CD14-positive monocyte (primary cell): ENCODE measurements around the gene ECM2. TPM values are rescaled to one million over a fixed set of nuclear protein-coding genes. Genes with fewer than 3 reads are reported as not detected.

ENCODE experiments used
- DNase-seq, 3 donors: peaks; one replicate each; pipeline ENCODE4 v3.0.0-alpha.2; 2011 to 2022
- H2AFZ ChIP-seq: 2 replicates; pipeline ENCODE4 v1.6.0; 2012; ENCODE audit warnings: mild to moderate bottlenecking, low read depth, low read length, inconsistent platforms; ENCODE audit not compliant: insufficient read depth, poor library complexity, severe bottlenecking
- H3K27ac ChIP-seq, 2 donors: 1 replicate in 1 of 2; 2 replicates in 1 of 2; pipeline ENCODE4 v1.5.1; 2012 to 2013; ENCODE audit warnings: low read length in 2 of 2, control low read depth in 1 of 2, inconsistent platforms in 1 of 2, low read depth in 1 of 2, mild to moderate bottlenecking in 1 of 2
- H3K27me3 ChIP-seq, 2 donors: one replicate each; pipeline versions ENCODE4 v1.6.0 to v1.6.1; 2011 to 2013; ENCODE audit warnings: low read length in 2 of 2; ENCODE audit not compliant: control insufficient read depth in 2 of 2, insufficient read depth in 2 of 2
- H3K36me3 ChIP-seq, 2 donors: replicated peaks in 1 of 2; 1 replicate in 1 of 2; 2 replicates in 1 of 2; pipeline versions ENCODE4 v1.5.1 to v1.6.1; 2012 to 2013; ENCODE audit warnings: low read length in 2 of 2, control low read depth in 1 of 2, inconsistent platforms in 1 of 2, mild to moderate bottlenecking in 1 of 2; ENCODE audit not compliant: insufficient read depth in 2 of 2, control insufficient read depth in 1 of 2
- H3K4me1 ChIP-seq, 2 donors: 1 replicate in 1 of 2; 2 replicates in 1 of 2; pipeline versions ENCODE4 v1.5.1 to v1.6.1; 2012 to 2013; ENCODE audit warnings: low read length in 2 of 2, control low read depth in 1 of 2, inconsistent platforms in 1 of 2, mild to moderate bottlenecking in 1 of 2, moderate library complexity in 1 of 2; ENCODE audit not compliant: insufficient read depth in 2 of 2, control insufficient read depth in 1 of 2
- H3K4me2 ChIP-seq: replicated peaks from 2 replicates; pipeline ENCODE3; 2012; ENCODE audit warnings: low read length, moderate library complexity, mild to moderate bottlenecking; ENCODE audit not compliant: poor library complexity, severe bottlenecking; ENCODE audit errors: extremely low read depth
- H3K4me3 ChIP-seq, 3 experiments: fragments of 200-600 bp in 1 of 3; sonication (generic) in 1 of 3; replicated peaks in 1 of 3; 1 replicate in 2 of 3; 2 replicates in 1 of 3; pipeline ENCODE4 v1.5.1; 2011 to 2013; ENCODE audit warnings: low read length in 3 of 3, mild to moderate bottlenecking in 3 of 3, control low read depth in 2 of 3, low read depth in 2 of 3, inconsistent platforms in 1 of 3, moderate library complexity in 1 of 3
- H3K79me2 ChIP-seq: 2 replicates; pipeline ENCODE4 v1.6.0; 2012; ENCODE audit warnings: mild to moderate bottlenecking, control low read depth, inconsistent platforms, low read length, moderate library complexity; ENCODE audit not compliant: insufficient read depth
- H3K9ac ChIP-seq: 2 replicates; pipeline ENCODE4 v1.6.0; 2017; ENCODE audit warnings: low read length, mild to moderate bottlenecking; ENCODE audit not compliant: insufficient read depth, poor library complexity, severe bottlenecking
- H3K9me3 ChIP-seq, 2 donors: replicated peaks in 1 of 2; 1 replicate in 1 of 2; 2 replicates in 1 of 2; pipeline versions ENCODE4 v1.5.1 to v1.6.1; 2012 to 2013; ENCODE audit warnings: low read length in 2 of 2, control low read depth in 1 of 2; ENCODE audit not compliant: control insufficient read depth in 1 of 2, insufficient read depth in 1 of 2
- H4K20me1 ChIP-seq: 2 replicates; pipeline ENCODE4 v1.6.0; 2012; ENCODE audit warnings: mild to moderate bottlenecking, low read length, control low read depth, moderate library complexity; ENCODE audit not compliant: insufficient read depth
- H3K27ac Mint-ChIP-seq, 7 donors: one replicate each; pipeline ENCODE4 v1.8.0; 2020; ENCODE audit warnings: mild to moderate bottlenecking in 7 of 7, mixed read lengths in 7 of 7, moderate library complexity in 6 of 7, inconsistent platforms in 2 of 7
- H3K27me3 Mint-ChIP-seq, 3 donors: one replicate each; pipeline ENCODE4 v1.8.0; 2021 to 2022; ENCODE audit warnings: low read depth in 3 of 3, mild to moderate bottlenecking in 3 of 3, mixed read lengths in 3 of 3, moderate library complexity in 3 of 3, inconsistent platforms in 1 of 3
- H3K36me3 Mint-ChIP-seq, 2 donors: one replicate each; pipeline ENCODE4 v1.8.0; 2020; ENCODE audit warnings: mixed read lengths in 2 of 2, inconsistent platforms in 1 of 2, mild to moderate bottlenecking in 1 of 2
- H3K4me1 Mint-ChIP-seq: one replicate; pipeline ENCODE4 v1.8.0; 2020; ENCODE audit warnings: mild to moderate bottlenecking, mixed read lengths
- H3K4me3 Mint-ChIP-seq, 2 donors: one replicate each; pipeline ENCODE4 v1.8.0; 2020; ENCODE audit warnings: mild to moderate bottlenecking in 2 of 2, mixed read lengths in 2 of 2, moderate library complexity in 1 of 2
- H3K9me3 Mint-ChIP-seq, 7 donors: one replicate each; pipeline ENCODE4 v1.8.0; 2020 to 2022; ENCODE audit warnings: mixed read lengths in 7 of 7, mild to moderate bottlenecking in 6 of 7, moderate library complexity in 6 of 7, inconsistent platforms in 2 of 7
- WGBS: methylation state at CpG from one replicate; pipeline ENCODE4 v1.1.5; 2013; ENCODE audit warnings: missing lambda C conversion rate; ENCODE audit not compliant: insufficient coverage; 5-methylcytosine and 5-hydroxymethylcytosine counted together
- intact Hi-C, 2 donors: fragments of 100-400 bp; cut with micrococcal nuclease; formaldehyde crosslinking; loops; one replicate each; pipeline versions ENCODE4 v1.15.0 to v1.15.1; 2023
- polyA plus RNA-seq, 3 donors: library from polyadenylated mRNA; depleted of rRNA in 1 of 3; unstranded in 2 of 3; stranded (reverse) in 1 of 3; fragments of 300-500 nt in 2 of 3; fragments of >200 nt in 1 of 3; fragmentation: Illumina TruSeq in 2 of 3; gene quantifications; 1 replicate in 2 of 3; 2 replicates in 1 of 3; pipeline ENCODE4 v1.2.3, GENCODE V29; 2012 to 2021
- TF ChIP-seq, protein P1 (sequence below): fragments of 200-600 bp; IDR thresholded peaks from one replicate; pipeline ENCODE4 v1.8.0; 2022; ENCODE audit warnings: antibody characterized with exemption, mild to moderate bottlenecking

The ECM2 gene
- polyA plus RNA-seq, 3 donors: 0.15 TPM; not detected in 2

DNA sequence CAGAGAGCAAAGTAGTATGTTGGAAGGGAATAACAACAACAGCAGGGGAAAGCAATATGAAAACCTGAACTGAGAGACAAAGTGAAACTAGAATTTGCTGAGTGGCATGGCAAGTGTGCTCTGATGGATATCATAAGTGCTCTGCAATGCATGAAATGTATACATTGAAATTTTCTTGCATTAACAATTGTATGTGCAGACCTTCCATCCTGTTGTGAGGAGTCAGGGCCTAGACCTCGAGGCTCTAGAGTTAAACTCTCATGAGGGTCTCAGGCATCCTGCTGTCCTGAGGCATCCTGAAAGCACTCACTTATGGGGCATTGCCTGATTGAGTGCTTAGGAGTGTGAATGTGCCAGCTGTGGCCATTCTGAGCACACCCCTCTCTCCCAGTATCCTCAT, 1.1 kb downstream of the ECM2 start:
- WGBS: no CpG with 5 or more reads among the region's 1 CpG
- Histone ChIP-seq H2AFZ (peak overlapping the region; percentile 44), H3K36me3 (no peaks in the 10 kb centered on the region), H3K9ac (no peak overlapping the region), H3K4me1 (peaks cover 16 to 33% of the 10 kb centered on the region in 2 donors), H3K4me2 (peak overlapping the region; percentile 60), H3K9me3 (no peaks in the 10 kb centered on the region), H4K20me1 (no peaks in the 10 kb centered on the region), H3K4me3 (peak overlapping the region; percentile 14 to 65 (median 32)), H3K27ac (peak overlapping the region; percentile 47 to 74), H3K79me2 (no peaks in the 10 kb centered on the region), H3K27me3 (no peaks in the 10 kb centered on the region)
- peak overlapping the region; percentile 75 to 89 for H3K4me3 Mint-ChIP-seq
- H3K4me1 Mint-ChIP-seq: peaks cover 46% of the 10 kb centered on the region
- peaks cover 0 to 3% (median 0%) of the 10 kb centered on the region in 3 donors for H3K27me3 Mint-ChIP-seq
- TF ChIP-seq, protein P1, sequence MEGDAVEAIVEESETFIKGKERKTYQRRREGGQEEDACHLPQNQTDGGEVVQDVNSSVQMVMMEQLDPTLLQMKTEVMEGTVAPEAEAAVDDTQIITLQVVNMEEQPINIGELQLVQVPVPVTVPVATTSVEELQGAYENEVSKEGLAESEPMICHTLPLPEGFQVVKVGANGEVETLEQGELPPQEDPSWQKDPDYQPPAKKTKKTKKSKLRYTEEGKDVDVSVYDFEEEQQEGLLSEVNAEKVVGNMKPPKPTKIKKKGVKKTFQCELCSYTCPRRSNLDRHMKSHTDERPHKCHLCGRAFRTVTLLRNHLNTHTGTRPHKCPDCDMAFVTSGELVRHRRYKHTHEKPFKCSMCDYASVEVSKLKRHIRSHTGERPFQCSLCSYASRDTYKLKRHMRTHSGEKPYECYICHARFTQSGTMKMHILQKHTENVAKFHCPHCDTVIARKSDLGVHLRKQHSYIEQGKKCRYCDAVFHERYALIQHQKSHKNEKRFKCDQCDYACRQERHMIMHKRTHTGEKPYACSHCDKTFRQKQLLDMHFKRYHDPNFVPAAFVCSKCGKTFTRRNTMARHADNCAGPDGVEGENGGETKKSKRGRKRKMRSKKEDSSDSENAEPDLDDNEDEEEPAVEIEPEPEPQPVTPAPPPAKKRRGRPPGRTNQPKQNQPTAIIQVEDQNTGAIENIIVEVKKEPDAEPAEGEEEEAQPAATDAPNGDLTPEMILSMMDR: no peak
- intact Hi-C loops: no loop called here
- H3K9me3 Mint-ChIP-seq: peaks cover 0 to 3% (median 1%) of the 10 kb centered on the region in 7 donors
- DNase-seq: peak in 2 of 3 donors; percentile 6 to 8
- H3K27ac Mint-ChIP-seq: peak overlapping the region; percentile 58 to 86 (median 77)
- H3K36me3 Mint-ChIP-seq: peaks cover 0 to 3% of the 10 kb centered on the region in 2 donors

DNA sequence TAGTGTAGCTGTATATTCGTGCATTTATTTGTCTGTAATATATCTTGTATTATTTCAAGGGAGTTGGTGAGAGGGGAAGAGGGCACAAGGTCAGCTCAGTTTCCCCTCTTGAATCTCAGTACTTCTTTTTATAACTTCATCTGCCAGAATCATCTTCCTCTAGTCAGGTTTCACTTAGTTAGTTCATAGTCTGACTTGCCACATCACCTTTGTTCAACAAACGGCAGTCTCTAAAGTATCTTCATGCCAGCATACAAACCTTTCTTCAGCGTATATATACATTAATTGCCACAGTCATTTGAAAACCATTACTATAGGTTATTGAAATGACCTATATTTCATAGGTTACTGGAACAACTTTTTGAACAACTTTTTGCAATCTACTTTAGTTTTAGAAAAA, 1.6 kb downstream of the ECM2 start:
- Histone ChIP-seq H3K9ac (no peak overlapping the region), H3K4me1 (peaks cover 16 to 33% of the 10 kb centered on the region in 2 donors), H3K9me3 (no peaks in the 10 kb centered on the region), H3K79me2 (no peaks in the 10 kb centered on the region), H3K4me2 (peak overlapping the region; percentile 60), H3K27ac (peak overlapping the region in 1 of 2 donors; percentile 74), H2AFZ (peak overlapping the region; percentile 44), H3K36me3 (no peaks in the 10 kb centered on the region), H3K4me3 (peak overlapping the region; percentile 14 to 65 (median 32)), H4K20me1 (no peaks in the 10 kb centered on the region), H3K27me3 (no peaks in the 10 kb centered on the region)
- intact Hi-C loops: no loop called here
- TF ChIP-seq, protein P1: no peak
- peak in 2 of 3 donors; percentile 8 to 17 for DNase-seq
- Mint-ChIP-seq H3K9me3 (peaks cover 0 to 3% (median 1%) of the 10 kb centered on the region in 7 donors), H3K36me3 (peaks cover 0 to 3% of the 10 kb centered on the region in 2 donors), H3K4me3 (peak overlapping the region; percentile 75 to 89), H3K27ac (peak overlapping the region; percentile 58 to 86 (median 77)), H3K4me1 (peaks cover 46% of the 10 kb centered on the region), H3K27me3 (peaks cover 0 to 3% (median 0%) of the 10 kb centered on the region in 3 donors)
- WGBS: no CpG with 5 or more reads among the region's 3 CpGs
